ENCODE results near the gene NDUFAF2. TPM values are rescaled to one million over a fixed set of nuclear protein-coding genes. Genes with fewer than 3 reads are reported as not detected.
"Not testable (repeated sequence)": the region's sequence is repeated elsewhere in the genome, so short reads cannot be mapped to it uniquely, and the experiment has no call there.

NDUFAF2 gene
- total RNA-seq, 1 experiment from 2014 or later = 66.8 TPM

- Histone ChIP-seq H3K9me3 (replicated peaks) (no peaks in the 10 kb centered on the region), H3K27ac (no peak overlapping the region), H3K27me3 (replicated peaks) (no peaks in the 10 kb centered on the region), H3K36me3 (no peaks in the 10 kb centered on the region), H3K4me1 (replicated peaks) (peaks cover 5% of the 10 kb centered on the region; the same call in 1 of the 2 replicates), H3K4me3 (no peak overlapping the region)
- no peak for DNase-seq (ENCODE audit: low read depth in 1 of 2, low spot score in 2 of 2)
Measured at GRCh38 chr5:61084658-61085057, 139.7 kb downstream of the NDUFAF2 start.

GRCh38 chr5:61085885-61086284 lies 140.9 kb downstream of the NDUFAF2 start:
- DNase-seq (ENCODE audit: low read depth in 1 of 2, low spot score in 2 of 2) = no peak
- Histone ChIP-seq H3K4me1 (replicated peaks) (peaks cover 5% of the 10 kb centered on the region; the same call in 1 of the 2 replicates), H3K9me3 (replicated peaks) (no peaks in the 10 kb centered on the region), H3K4me3 (no peak overlapping the region), H3K36me3 (no peaks in the 10 kb centered on the region), H3K27me3 (replicated peaks) (no peaks in the 10 kb centered on the region), H3K27ac (no peak overlapping the region)

GRCh38 chr5:61087921-61088320 lies 142.9 kb downstream of the NDUFAF2 start:
- Histone ChIP-seq H3K4me1 (replicated peaks) (peaks cover 5% of the 10 kb centered on the region; the same call in 1 of the 2 replicates), H3K27ac (no peak overlapping the region), H3K4me3 (no peak overlapping the region), H3K27me3 (replicated peaks) (no peaks in the 10 kb centered on the region), H3K36me3 (no peaks in the 10 kb centered on the region), H3K9me3 (replicated peaks) (no peaks in the 10 kb centered on the region)
- no peak for DNase-seq (ENCODE audit: low read depth in 1 of 2, low spot score in 2 of 2)

GRCh38 chr5:61089351-61089750 lies 144.3 kb downstream of the NDUFAF2 start:
- DNase-seq (ENCODE audit: low read depth in 1 of 2, low spot score in 2 of 2) = no peak
- Histone ChIP-seq H3K27me3 (replicated peaks) (no peaks in the 10 kb centered on the region), H3K36me3 (no peaks in the 10 kb centered on the region; the same call in 1 of the 2 replicates), H3K27ac (no peak overlapping the region), H3K4me1 (replicated peaks) (no peaks in the 10 kb centered on the region), H3K9me3 (replicated peaks) (no peaks in the 10 kb centered on the region), H3K4me3 (no peak overlapping the region)

- H3K9me3 ChIP-seq (replicated peaks); H3K36me3 ChIP-seq; H3K27me3 ChIP-seq (replicated peaks); H3K27ac ChIP-seq; H3K4me3 ChIP-seq; DNase-seq (ENCODE audit: low read depth in 1 of 2, low spot score in 2 of 2); H3K4me1 ChIP-seq (replicated peaks): not testable (repeated sequence)
Measured at GRCh38 chr5:61093046-61093771, 148.2 kb downstream of the NDUFAF2 start.

- no peak for DNase-seq (ENCODE audit: low read depth in 1 of 2, low spot score in 2 of 2)
- Histone ChIP-seq H3K27ac (no peak overlapping the region), H3K36me3 (no peaks in the 10 kb centered on the region; the same call in 1 of the 2 replicates), H3K4me1 (replicated peaks) (no peaks in the 10 kb centered on the region), H3K27me3 (replicated peaks) (no peaks in the 10 kb centered on the region), H3K9me3 (replicated peaks) (no peaks in the 10 kb centered on the region), H3K4me3 (no peak overlapping the region)
Measured at GRCh38 chr5:61097465-61097864, 152.5 kb downstream of the NDUFAF2 start.

- Histone ChIP-seq H3K4me1 (replicated peaks) (no peaks in the 10 kb centered on the region), H3K36me3 (no peaks in the 10 kb centered on the region; the same call in 1 of the 2 replicates), H3K4me3 (no peak overlapping the region), H3K9me3 (replicated peaks) (no peaks in the 10 kb centered on the region), H3K27me3 (replicated peaks) (no peaks in the 10 kb centered on the region), H3K27ac (no peak overlapping the region)
- DNase-seq (ENCODE audit: low read depth in 1 of 2, low spot score in 2 of 2) = no peak
Measured at GRCh38 chr5:61098251-61098995, 153.4 kb downstream of the NDUFAF2 start.

GRCh38 chr5:61100437-61100836 lies 155.4 kb downstream of the NDUFAF2 start:
- Histone ChIP-seq H3K36me3 (no peaks in the 10 kb centered on the region), H3K9me3 (replicated peaks) (no peaks in the 10 kb centered on the region), H3K4me1 (replicated peaks) (no peaks in the 10 kb centered on the region), H3K27ac (no peak overlapping the region), H3K4me3 (no peak overlapping the region), H3K27me3 (replicated peaks) (no peaks in the 10 kb centered on the region)
- no peak for DNase-seq (ENCODE audit: low read depth in 1 of 2, low spot score in 2 of 2)

- Histone ChIP-seq H3K4me3 (no peak overlapping the region), H3K4me1 (replicated peaks) (no peaks in the 10 kb centered on the region), H3K9me3 (replicated peaks) (no peaks in the 10 kb centered on the region), H3K27ac (no peak overlapping the region), H3K27me3 (replicated peaks) (no peaks in the 10 kb centered on the region), H3K36me3 (no peaks in the 10 kb centered on the region)
- no peak for DNase-seq (ENCODE audit: low read depth in 1 of 2, low spot score in 2 of 2)
Measured at GRCh38 chr5:61114441-61114840, 169.4 kb downstream of the NDUFAF2 start.

- Histone ChIP-seq H3K36me3 (no peaks in the 10 kb centered on the region), H3K27ac (no peak overlapping the region)
- DNase-seq (ENCODE audit: low read depth in 1 of 2, low spot score in 2 of 2) = no peak
Measured at GRCh38 chr5:61115968-61116367, 171.0 kb downstream of the NDUFAF2 start.

GRCh38 chr5:61119066-61119465 lies 174.1 kb downstream of the NDUFAF2 start:
- Histone ChIP-seq H3K27ac (no peak overlapping the region), H3K4me3 (no peak overlapping the region), H3K36me3 (no peaks in the 10 kb centered on the region), H3K4me1 (replicated peaks) (no peaks in the 10 kb centered on the region), H3K9me3 (replicated peaks) (no peaks in the 10 kb centered on the region), H3K27me3 (replicated peaks) (no peaks in the 10 kb centered on the region)
- DNase-seq (ENCODE audit: low read depth in 1 of 2, low spot score in 2 of 2) = no peak

More at GRCh38 chr5:61115968-61116367, 171.0 kb downstream of the NDUFAF2 start:
- Histone ChIP-seq H3K4me3 (no peak overlapping the region), H3K4me1 (replicated peaks) (no peaks in the 10 kb centered on the region), H3K27me3 (replicated peaks) (no peaks in the 10 kb centered on the region), H3K9me3 (replicated peaks) (no peaks in the 10 kb centered on the region)

- no peaks in the 10 kb centered on the region for H3K36me3 ChIP-seq
- no peak for DNase-seq (ENCODE audit: low read depth in 1 of 2, low spot score in 2 of 2)
- H3K4me3 ChIP-seq = no peak overlapping the region
- no peaks in the 10 kb centered on the region for H3K27me3 ChIP-seq (replicated peaks)
- no peaks in the 10 kb centered on the region for H3K9me3 ChIP-seq (replicated peaks)
- no peak overlapping the region for H3K27ac ChIP-seq
- no peaks in the 10 kb centered on the region for H3K4me1 ChIP-seq (replicated peaks)
Measured at GRCh38 chr5:61120534-61120933, 175.5 kb downstream of the NDUFAF2 start.

GRCh38 chr5:61123145-61123544 lies 178.1 kb downstream of the NDUFAF2 start:
- H3K9me3 ChIP-seq (replicated peaks) = no peaks in the 10 kb centered on the region
- no peaks in the 10 kb centered on the region for H3K27me3 ChIP-seq (replicated peaks)
- no peaks in the 10 kb centered on the region for H3K4me1 ChIP-seq (replicated peaks)
- H3K27ac ChIP-seq = no peak overlapping the region
- no peak overlapping the region for H3K4me3 ChIP-seq
- DNase-seq (ENCODE audit: low read depth in 1 of 2, low spot score in 2 of 2) = no peak
- H3K36me3 ChIP-seq = no peaks in the 10 kb centered on the region

GRCh38 chr5:61130289-61130688 lies 185.3 kb downstream of the NDUFAF2 start:
- DNase-seq (ENCODE audit: low read depth in 1 of 2, low spot score in 2 of 2) = no peak
- H3K27me3 ChIP-seq (replicated peaks) = no peaks in the 10 kb centered on the region
- H3K4me3 ChIP-seq = no peak overlapping the region
- no peaks in the 10 kb centered on the region for H3K36me3 ChIP-seq
- H3K9me3 ChIP-seq (replicated peaks) = no peaks in the 10 kb centered on the region
- H3K4me1 ChIP-seq (replicated peaks) = peaks cover 12% of the 10 kb centered on the region
- no peak overlapping the region for H3K27ac ChIP-seq

Measured in SJSA1 (cell line).